GM21619 (cell line): ENCODE data around the gene DHPS.

Source experiments
- ATAC-seq: cut with Tn5 transposase; IDR thresholded peaks from one replicate; pipeline ENCODE4 v1.9.1; 2021; ENCODE audit not compliant: unreplicated experiment

Gene DHPS

GRCh38 chr19:12675940-12676339 is 5.7 kb downstream of the DHPS start:
- ATAC-seq: no peak

DNA sequence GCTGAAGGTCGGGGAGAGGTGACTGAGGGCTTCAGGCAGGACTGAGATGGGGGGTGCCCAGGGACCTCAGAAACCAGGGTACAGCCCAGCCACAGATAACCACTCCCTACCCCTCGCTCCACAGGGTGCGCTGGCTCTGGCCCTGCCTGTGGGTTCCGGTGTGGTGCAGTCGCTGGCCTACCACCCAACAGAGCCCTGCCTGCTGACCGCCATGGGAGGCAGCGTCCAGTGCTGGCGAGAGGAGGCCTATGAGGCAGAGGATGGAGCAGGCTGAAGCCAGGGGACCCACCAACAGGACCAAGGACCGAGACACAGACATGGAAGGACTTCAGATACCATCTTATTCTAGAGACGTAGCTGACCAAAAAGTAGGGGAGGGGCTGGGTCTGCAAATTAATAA is 6.3 kb downstream of the DHPS start:
- no peak for ATAC-seq

DNA sequence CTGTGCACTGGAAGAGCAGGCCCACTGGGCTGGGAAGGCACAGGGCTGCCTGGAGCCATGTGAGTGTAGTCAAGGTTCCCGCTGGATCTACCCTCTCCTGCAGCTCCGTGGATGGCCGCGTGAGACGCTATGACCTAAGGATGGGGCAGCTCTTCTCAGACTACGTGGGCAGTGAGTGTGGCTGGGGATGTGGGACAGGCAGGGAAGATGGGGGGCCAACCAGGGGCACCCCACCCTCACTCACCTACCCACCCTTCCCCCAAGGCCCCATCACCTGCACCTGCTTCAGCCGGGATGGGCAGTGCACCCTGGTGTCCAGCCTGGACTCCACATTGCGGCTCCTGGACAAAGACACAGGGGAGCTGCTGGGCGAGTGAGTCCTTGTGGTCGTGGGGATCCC is 8.9 kb downstream of the DHPS start:
- no peak for ATAC-seq

- ATAC-seq: no peak
These were observed 11.3 kb downstream of the DHPS start for GRCh38 chr19:12670159-12670928.

- no peak for ATAC-seq
These were observed 12.2 kb downstream of the DHPS start for GRCh38 chr19:12669270-12670158.

DNA sequence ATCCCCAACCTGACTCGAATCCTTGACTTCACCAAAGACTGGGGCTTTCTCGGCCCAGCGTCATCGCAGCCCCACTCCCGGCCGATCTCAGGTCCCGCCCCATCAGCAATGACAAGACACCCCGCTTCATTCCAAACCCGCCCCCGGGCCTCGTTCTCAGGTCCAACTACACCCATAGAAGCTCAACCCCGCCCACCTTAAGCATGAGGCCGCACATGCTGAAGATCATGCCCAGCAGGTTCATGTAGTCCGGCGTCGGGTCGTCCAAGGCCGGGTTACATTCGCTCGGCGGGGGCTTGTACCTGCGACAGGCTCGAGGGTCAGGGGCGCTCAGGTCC is 12.8 kb downstream of the DHPS start:
- ATAC-seq: no peak

DNA sequence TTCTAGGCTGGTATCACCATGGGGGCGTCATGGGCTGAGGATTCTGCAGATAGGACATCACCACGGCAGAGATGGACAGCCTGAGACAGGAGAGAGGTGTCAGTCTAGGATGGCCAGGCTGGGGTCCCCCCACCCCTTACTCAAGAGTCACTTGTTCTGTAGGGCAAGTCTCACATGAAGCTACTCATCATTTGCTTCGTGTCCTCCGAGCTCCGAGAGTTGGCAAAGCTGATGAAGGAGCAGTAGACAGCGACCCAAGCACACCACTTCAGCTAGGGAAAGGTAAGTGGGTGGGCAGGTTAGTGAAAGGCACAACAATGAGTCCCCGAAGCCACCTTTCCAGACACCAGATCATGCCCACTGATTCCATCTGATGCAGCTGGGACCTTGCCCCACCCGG is 13.3 kb downstream of the DHPS start:
- ATAC-seq: no peak

DNA sequence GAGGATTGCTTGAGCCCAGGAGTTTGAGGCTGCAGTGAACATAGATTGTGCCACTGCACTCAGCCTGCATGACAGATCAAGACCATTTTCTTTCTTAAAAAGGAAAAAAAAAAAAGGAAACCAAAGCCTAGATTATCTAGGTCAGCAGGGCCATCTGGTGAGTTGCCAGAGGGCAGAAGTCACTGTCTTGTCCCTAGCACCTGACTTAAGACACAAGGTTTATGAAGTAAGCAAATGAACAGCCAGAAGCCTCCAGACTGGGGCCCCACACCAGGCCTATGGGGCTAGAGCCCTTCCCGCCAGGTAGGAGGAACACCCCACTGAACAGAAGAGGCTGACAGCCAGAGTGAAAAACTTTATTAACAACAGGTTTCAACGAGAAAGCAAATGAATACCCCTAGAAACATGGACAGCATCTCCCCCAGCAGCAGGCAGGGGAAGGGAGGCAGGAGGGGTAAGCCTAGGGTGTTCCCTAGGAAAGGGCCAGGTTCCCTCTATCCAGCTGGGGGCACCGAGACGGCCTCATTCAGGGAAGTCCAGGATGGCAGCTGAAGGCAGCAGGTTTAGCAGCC is 13.9 kb downstream of the DHPS start:
- ATAC-seq: no peak

DNA sequence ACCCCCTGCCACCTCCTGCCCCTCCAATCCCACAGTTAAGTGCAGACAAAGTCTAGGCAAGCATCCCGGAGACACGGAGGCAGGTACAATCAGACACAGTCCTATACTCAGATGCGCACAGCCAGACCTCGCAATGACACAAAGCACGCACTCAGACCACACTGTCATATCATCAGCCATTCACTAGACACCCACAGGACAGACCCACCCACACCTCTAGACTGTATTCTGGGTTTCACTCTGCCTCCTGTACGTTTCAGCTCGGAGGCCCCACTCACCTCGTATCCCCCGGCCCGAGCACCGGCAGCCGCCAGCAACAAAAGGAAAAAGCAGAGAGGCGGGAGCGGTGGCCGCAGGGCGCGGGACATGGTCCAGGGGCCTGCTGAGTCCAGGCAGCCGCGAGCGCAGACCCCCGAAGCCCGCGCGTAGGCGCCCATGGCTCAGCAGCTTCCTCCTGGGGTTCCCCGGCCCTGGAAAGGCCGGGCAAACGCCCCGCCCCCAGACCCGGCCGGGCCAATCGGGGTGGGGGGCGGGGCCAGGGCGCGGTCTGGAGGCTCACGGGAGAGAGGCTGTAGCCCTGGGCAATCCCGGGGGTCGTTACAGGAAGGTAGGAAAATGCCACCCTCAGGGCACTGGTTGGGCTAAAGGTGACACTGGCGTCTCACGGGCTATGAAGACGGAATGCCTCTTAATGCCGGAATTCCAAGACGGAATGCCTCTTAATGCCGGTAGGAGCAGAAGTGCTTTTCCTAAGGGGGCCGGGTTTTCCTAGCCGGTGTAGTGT is 15.2 kb downstream of the DHPS start, which contains the start of the genes MAN2B1 and WDR83:
Gene MAN2B1, minus strand, starts transcription at position 478 of the 784 bp plus-strand sequence. Its CDS starts 41 bp downstream, at position 437.
Gene WDR83, plus strand, starts transcription at position 543 of the 784 bp plus-strand sequence. CDS start 2,984 bp downstream, outside the sequence.
- ATAC-seq: peak; percentile 40

DNA sequence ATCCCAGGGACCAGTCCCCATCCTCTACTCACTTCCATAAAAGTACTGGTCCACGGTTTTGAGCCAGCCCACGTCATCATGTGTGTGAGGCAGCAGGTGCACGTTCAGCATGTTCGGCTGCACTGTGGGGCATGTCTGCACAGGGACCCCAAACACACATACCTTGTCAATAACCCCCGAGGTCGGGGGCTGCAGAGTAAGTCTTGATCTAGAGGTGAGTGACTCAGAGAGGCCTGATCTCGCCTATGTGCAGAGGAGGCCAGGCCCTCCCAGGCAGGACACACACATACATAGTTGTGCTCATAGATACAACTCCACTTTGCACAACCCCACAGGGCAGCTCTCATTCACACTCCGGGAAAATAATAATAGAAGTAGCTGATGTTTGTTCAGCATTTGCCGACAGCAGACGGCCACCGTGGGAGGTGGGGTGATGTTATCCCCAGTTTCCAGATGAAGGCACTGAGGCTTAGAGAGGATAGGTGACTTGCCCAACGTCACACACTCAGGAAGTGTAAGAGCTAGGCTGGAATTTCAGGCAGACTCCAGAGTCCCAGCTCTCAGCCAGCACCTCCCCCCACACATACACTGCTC is 15.9 kb downstream of the DHPS start:
- ATAC-seq: no peak

DNA sequence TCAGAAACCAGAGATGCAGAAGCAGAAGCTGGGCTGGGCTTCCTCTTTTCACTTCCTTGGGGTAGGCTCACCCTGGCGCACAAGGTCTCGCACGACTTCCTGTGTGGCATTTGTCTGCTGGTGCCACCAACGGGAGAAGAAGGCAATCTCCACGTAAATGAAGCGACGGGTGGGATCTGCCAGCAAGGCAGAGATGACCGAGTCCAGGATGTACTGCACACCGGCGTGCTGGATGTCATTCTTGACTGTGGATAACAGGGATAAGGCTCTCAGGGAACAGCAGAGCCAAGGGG is 16.5 kb downstream of the DHPS start:
- ATAC-seq: no peak

GRCh38 chr19:12664406-12665280 is 17.0 kb downstream of the DHPS start:
- no peak for ATAC-seq

- no peak for ATAC-seq
These were observed 20.7 kb downstream of the DHPS start for GRCh38 chr19:12660980-12661379.

DNA sequence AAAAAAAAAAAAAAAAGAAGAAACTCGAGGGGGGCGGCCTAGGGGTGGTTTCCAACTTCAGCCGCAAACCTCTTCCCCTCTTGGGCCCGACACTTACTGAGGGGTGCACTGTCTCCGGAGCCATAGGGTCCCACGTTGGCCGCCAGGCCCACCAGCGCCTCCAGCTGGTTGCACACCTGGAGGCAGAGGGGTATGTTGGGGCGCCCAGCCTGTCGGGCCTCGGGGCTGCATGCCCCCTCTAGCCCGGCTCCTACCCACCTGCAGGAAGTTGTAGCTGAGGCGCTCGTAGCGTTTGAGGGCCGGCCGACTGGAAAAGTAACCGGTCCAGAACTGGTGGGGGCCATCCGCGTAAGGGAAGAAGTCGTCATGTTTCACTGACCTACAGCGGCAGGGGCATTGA is 23.7 kb downstream of the DHPS start:
- no peak for ATAC-seq

GRCh38 chr19:12656899-12657571 is 24.6 kb downstream of the DHPS start:
- ATAC-seq: no peak

DNA sequence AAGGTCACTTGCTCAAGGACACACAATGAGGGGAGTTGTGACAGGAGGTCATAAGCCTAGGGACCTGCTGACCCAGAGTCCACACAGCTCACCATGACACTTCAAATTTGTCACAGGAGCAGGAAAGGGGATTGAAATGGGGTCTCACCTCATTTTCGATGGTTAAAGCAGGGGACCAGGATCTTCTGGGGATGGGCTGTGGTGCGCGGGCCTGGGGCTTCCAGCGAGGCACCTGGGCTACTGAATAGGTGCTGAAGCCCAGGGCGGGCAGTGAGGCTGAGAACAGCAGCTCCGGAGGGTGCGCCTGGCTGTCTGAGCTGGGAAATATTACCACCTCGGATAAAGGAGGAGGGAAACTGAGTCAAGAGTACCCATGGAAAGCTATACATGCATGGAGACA is 26.1 kb downstream of the DHPS start:
- ATAC-seq: no peak

DNA sequence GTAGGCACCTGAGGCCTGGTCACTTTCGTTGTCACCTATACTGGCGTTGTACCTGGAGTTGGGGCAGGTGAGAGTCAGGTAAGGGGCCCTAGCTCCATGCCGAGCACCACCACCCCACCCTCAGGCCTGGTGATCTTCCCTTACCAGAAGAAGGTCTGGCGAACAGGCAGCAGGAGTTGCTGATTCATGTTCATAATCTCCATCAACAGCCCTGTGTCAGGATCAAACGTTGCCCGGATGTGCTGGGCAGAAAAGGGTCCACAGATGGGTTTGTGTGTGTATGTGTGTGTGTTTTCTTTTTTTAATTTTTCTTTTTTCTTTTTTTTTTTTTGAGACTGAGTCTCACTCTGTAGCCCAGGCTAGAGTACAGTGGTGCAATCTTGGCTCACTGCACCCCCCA is 29.5 kb downstream of the DHPS start:
- no peak for ATAC-seq

GRCh38 chr19:12649941-12650340 is 31.7 kb downstream of the DHPS start:
- no peak for ATAC-seq

DNA sequence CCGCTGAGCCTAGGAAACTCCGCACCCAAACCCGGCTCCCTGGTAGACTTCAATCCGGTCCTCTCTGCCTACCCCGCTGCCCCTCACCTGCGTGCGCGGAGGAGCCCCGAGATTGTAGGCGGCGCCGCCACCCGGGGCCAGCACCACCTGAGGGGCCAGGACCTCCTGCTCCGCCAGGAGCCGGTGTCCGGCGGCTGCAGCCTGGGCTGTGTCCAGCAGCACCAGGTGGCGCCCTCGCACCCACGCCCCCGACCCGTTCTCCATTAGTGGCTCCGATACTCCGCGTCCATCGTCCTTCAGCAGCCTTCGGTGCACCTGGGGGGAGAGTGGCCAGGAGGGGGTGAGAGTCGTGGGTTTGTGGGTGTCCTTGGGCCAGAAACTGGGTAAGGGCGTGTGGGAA is 33.6 kb downstream of the DHPS start:
- ATAC-seq: no peak
